HepG2 (cell line): Measurements from ENCODE around the gene KRTAP12-1. TPM values are rescaled to one million over a fixed set of nuclear protein-coding genes. Genes with fewer than 3 reads are reported as not detected.

Experiments
- ARID4A ChIP-seq: sonication (generic); formaldehyde crosslinking; IDR thresholded peaks from 2 replicates; pipeline ENCODE4 v1.5.0; 2020; ENCODE audit warnings: mild to moderate bottlenecking, missing genetic modification reagents, borderline replicate concordance
- DMAP1 ChIP-seq: IDR thresholded peaks from 2 replicates; pipeline ENCODE4 v1.6.1; 2016
- HINFP ChIP-seq: sonication (generic); formaldehyde crosslinking; IDR thresholded peaks from 2 replicates; pipeline ENCODE4 v1.4.0; 2020; ENCODE audit warnings: low read depth, mild to moderate bottlenecking, missing genetic modification reagents
- JARID2 ChIP-seq: sonication (generic); formaldehyde crosslinking; IDR thresholded peaks from 2 replicates; pipeline ENCODE4 v1.8.1; 2023; ENCODE audit warnings: missing genetic modification reagents, inconsistent platforms; ENCODE audit not compliant: insufficient replicate concordance
- NFE2L2 ChIP-seq: fragments of 150-350 bp; IDR thresholded peaks from 2 replicates; pipeline ENCODE4 v1.6.1; 2014; ENCODE audit warnings: low read length
- SKI ChIP-seq: fragments of 450-650 bp; IDR thresholded peaks from one replicate; pipeline ENCODE4 v1.6.1; 2018; ENCODE audit warnings: mild to moderate bottlenecking; ENCODE audit not compliant: partially characterized antibody
- TRAFD1 ChIP-seq: sonication (generic); formaldehyde crosslinking; IDR thresholded peaks from 2 replicates; pipeline ENCODE4 v1.5.1; 2020; ENCODE audit warnings: missing genetic modification reagents, mild to moderate bottlenecking, borderline replicate concordance
- ZFAT ChIP-seq: sonication (generic); formaldehyde crosslinking; conservative IDR thresholded peaks from 2 replicates; pipeline ENCODE4 v1.8.1; 2023; ENCODE audit warnings: missing genetic modification reagents, inconsistent platforms
- ZSCAN5A ChIP-seq: sonication (generic); formaldehyde crosslinking; IDR thresholded peaks from 2 replicates; pipeline ENCODE4 v1.8.0; 2022; ENCODE audit warnings: mild to moderate bottlenecking, missing genetic modification reagents, borderline replicate concordance
- polyA plus RNA-seq, 8 experiments: library from polyadenylated mRNA; depleted of rRNA in 3 of 8; stranded (reverse) in 7 of 8; unstranded in 1 of 8; fragments of >200 nt; fragmentation: Illumina TruSeq in 4 of 8; extraction: Trizol in 4 of 8; gene quantifications; 2 replicates each; pipeline versions ENCODE4 v1.2.1 to v1.2.3, GENCODE V29; 2011 to 2016; ENCODE audit warnings: low read depth in 4 of 8, missing spikeins in 1 of 8, mixed read lengths in 1 of 8; ENCODE audit not compliant: insufficient read depth in 1 of 8
- total RNA-seq, 5 experiments: library from RNA; depleted of rRNA; stranded (reverse); fragments of >200 nt; fragmentation: Illumina TruSeq; extraction: Trizol; gene quantifications; 2 replicates each; pipeline ENCODE4 v1.2.3, GENCODE V29; 2016; ENCODE audit warnings: low read depth in 1 of 5
- TF ChIP-seq, protein P1 (sequence below): sonication (generic); formaldehyde crosslinking; IDR thresholded peaks from 2 replicates; pipeline ENCODE4 v1.8.1; 2023; ENCODE audit warnings: mild to moderate bottlenecking, missing genetic modification reagents, borderline replicate concordance
- TF ChIP-seq, protein P2 (sequence below): sonication (generic); formaldehyde crosslinking; IDR thresholded peaks from 2 replicates; pipeline ENCODE4 v1.5.1; 2020; ENCODE audit warnings: missing genetic modification reagents, mild to moderate bottlenecking, borderline replicate concordance

KRTAP12-1 gene
- total and polyA plus RNA-seq, 2 of the 13 experiments (the other 11 are each of a cell fraction or from before 2014, with no cell fraction given), result not detected

DNA sequence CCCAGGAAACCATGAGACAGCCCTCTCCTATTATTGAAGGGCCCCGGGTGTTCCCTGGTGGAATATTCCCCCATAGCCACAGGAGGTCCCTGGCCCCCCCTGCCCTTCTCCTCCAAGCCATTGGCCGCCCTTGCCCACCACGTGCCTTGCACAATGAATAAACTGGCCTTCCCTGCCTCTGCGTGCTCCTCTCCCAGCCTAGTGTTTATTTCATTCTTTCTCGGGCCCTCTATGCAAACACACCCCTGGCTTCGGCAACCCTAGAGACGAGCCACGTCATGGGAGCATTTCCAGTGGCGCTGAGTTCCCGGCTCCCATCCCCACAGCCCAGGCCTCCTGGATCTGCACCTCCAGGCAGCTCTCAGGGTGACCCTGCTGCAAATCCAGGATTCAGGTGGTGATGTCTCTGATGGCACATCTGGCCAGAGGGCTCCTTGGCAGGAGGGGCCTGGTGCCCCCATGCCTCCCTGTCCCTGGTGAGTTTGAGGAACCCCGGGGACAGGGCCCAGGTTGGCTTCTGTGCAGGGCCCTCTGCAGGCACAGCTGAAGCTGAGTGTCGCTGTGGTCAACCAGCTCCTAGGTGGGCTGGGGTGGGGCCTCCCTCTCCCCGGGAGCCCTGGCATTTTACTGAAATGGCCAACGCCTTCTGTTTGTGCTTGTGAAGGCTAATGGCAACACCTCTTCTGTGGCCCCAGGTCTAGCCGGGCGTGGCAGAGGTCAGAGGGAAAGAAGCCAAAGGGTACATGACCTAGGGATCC lies 21.2 kb upstream of the KRTAP12-1 start (continued):
- TF ChIP-seq, protein P1, sequence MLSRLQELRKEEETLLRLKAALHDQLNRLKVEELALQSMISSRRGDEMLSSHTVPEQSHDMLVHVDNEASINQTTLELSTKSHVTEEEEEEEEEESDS (CRISPR knock-in tag), result no peak
- TF ChIP-seq SKI (no peak), ZFAT (CRISPR knock-in tag) (no peak), HINFP (no peak), ARID4A (CRISPR knock-in tag) (peak; percentile 47; the same call in 1 of the 2 replicates), ZSCAN5A (CRISPR knock-in tag) (no peak), DMAP1 (CRISPR knock-in tag) (no peak), JARID2 (CRISPR knock-in tag) (no peak), NFE2L2 (no peak), TRAFD1 (no peak)
- TF ChIP-seq, protein P2, sequence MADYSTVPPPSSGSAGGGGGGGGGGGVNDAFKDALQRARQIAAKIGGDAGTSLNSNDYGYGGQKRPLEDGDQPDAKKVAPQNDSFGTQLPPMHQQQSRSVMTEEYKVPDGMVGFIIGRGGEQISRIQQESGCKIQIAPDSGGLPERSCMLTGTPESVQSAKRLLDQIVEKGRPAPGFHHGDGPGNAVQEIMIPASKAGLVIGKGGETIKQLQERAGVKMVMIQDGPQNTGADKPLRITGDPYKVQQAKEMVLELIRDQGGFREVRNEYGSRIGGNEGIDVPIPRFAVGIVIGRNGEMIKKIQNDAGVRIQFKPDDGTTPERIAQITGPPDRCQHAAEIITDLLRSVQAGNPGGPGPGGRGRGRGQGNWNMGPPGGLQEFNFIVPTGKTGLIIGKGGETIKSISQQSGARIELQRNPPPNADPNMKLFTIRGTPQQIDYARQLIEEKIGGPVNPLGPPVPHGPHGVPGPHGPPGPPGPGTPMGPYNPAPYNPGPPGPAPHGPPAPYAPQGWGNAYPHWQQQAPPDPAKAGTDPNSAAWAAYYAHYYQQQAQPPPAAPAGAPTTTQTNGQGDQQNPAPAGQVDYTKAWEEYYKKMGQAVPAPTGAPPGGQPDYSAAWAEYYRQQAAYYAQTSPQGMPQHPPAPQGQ (CRISPR knock-in tag), result no peak
